GM21381 (cell line): Measurements from ENCODE around the gene NDP.
"Not testable (repeated sequence)": the region's sequence is repeated elsewhere in the genome, so short reads cannot be mapped to it uniquely, and the experiment has no call there.

ENCODE experiments used
- ATAC-seq: cut with Tn5 transposase; IDR thresholded peaks from one replicate; pipeline ENCODE4 v1.9.1; 2021; ENCODE audit warnings: mild to moderate bottlenecking, moderate library complexity; ENCODE audit not compliant: unreplicated experiment

Gene NDP

GRCh38 chrX:43971966-43972961 is 926 bp downstream of the NDP start:
- no peak for ATAC-seq

- ATAC-seq: no peak
Observed at GRCh38 chrX:43970528-43970927, 2.7 kb downstream of the NDP start.

GRCh38 chrX:43969504-43970501 is 3.4 kb downstream of the NDP start:
- ATAC-seq: no peak

GRCh38 chrX:43968359-43968781 is 4.8 kb downstream of the NDP start:
- ATAC-seq: no peak

- no peak for ATAC-seq
Observed at GRCh38 chrX:43964936-43965335, 8.3 kb downstream of the NDP start.

- ATAC-seq: no peak
Observed at GRCh38 chrX:43963726-43964125, 9.5 kb downstream of the NDP start.

- ATAC-seq: no peak
Observed at GRCh38 chrX:43962636-43963035, 10.6 kb downstream of the NDP start.

GRCh38 chrX:43961699-43962098 is 11.5 kb downstream of the NDP start:
- ATAC-seq: no peak

- no peak for ATAC-seq
Observed at GRCh38 chrX:43958529-43958928, 14.7 kb downstream of the NDP start.

GRCh38 chrX:43956034-43956433 is 17.2 kb downstream of the NDP start:
- ATAC-seq: no peak

GRCh38 chrX:43953218-43953617 is 20.0 kb downstream of the NDP start:
- ATAC-seq: no peak

- ATAC-seq: no peak
Observed at GRCh38 chrX:43949669-43950068, 23.5 kb downstream of the NDP start.

- ATAC-seq: no peak
Observed at GRCh38 chrX:43940816-43941474, 32.2 kb downstream of the NDP start.

- no peak for ATAC-seq
Observed at GRCh38 chrX:43939187-43939926, 33.8 kb downstream of the NDP start.

GRCh38 chrX:43922032-43922431 is 51.2 kb downstream of the NDP start:
- ATAC-seq: not testable (repeated sequence)

GRCh38 chrX:43910772-43911171 is 62.4 kb downstream of the NDP start:
- ATAC-seq: not testable (repeated sequence)

- no peak for ATAC-seq
Observed at GRCh38 chrX:43910012-43910411, 63.2 kb downstream of the NDP start.

GRCh38 chrX:43909141-43909540 is 64.0 kb downstream of the NDP start:
- no peak for ATAC-seq

GRCh38 chrX:43899878-43900815 is 73.0 kb downstream of the NDP start:
- no peak for ATAC-seq
